ENCODE results near the gene DLG2. TPM values are rescaled to one million over a fixed set of nuclear protein-coding genes. Genes with fewer than 3 reads are reported as not detected.

DLG2 gene
- total RNA-seq, 1 donor from 2014 or later = 0.26 TPM

- Histone ChIP-seq H3K4me3 (ENCODE audit: low read depth, low read length) (no peak overlapping the region), H3K36me3 (ENCODE audit: control insufficient read depth, insufficient read depth, low read length) (no peaks in the 10 kb centered on the region), H3K27me3 (ENCODE audit: control insufficient read depth, insufficient read depth, low read length) (no peaks in the 10 kb centered on the region)
- no peak for FAIRE-seq
- TF ChIP-seq CTCF (IDR thresholded peaks at IDR 0.05; ENCODE audit: insufficient read depth, low read length, severe bottlenecking) = no peak
- DNase-seq (ENCODE audit: low read depth) = no peak
Observed at GRCh38 chr11:84142411-84142810, 1484.7 kb downstream of the DLG2 start.

GRCh38 chr11:84140386-84141169 is 1486.6 kb downstream of the DLG2 start:
- DNase-seq (ENCODE audit: low read depth) = no peak
- no peaks in the 10 kb centered on the region for H3K27me3 ChIP-seq (ENCODE audit: control insufficient read depth, insufficient read depth, low read length)
- H3K36me3 ChIP-seq (ENCODE audit: control insufficient read depth, insufficient read depth, low read length) = no peaks in the 10 kb centered on the region
- H3K4me3 ChIP-seq (ENCODE audit: low read depth, low read length) = no peak overlapping the region
- FAIRE-seq = no peak
- no peak for TF ChIP-seq CTCF (IDR thresholded peaks at IDR 0.05; ENCODE audit: insufficient read depth, low read length, severe bottlenecking)

- no peaks in the 10 kb centered on the region for H3K36me3 ChIP-seq (ENCODE audit: control insufficient read depth, insufficient read depth, low read length)
- FAIRE-seq = no peak
- no peak for DNase-seq (ENCODE audit: low read depth)
- no peaks in the 10 kb centered on the region for H3K27me3 ChIP-seq (ENCODE audit: control insufficient read depth, insufficient read depth, low read length)
- no peak for TF ChIP-seq CTCF (IDR thresholded peaks at IDR 0.05; ENCODE audit: insufficient read depth, low read length, severe bottlenecking)
- H3K4me3 ChIP-seq (ENCODE audit: low read depth, low read length) = no peak overlapping the region
Observed at GRCh38 chr11:84137960-84138359, 1489.2 kb downstream of the DLG2 start.

GRCh38 chr11:84137505-84137904 is 1489.6 kb downstream of the DLG2 start:
- no peaks in the 10 kb centered on the region for H3K36me3 ChIP-seq (ENCODE audit: control insufficient read depth, insufficient read depth, low read length)
- DNase-seq (ENCODE audit: low read depth) (no peak), FAIRE-seq (no peak)
- no peak for TF ChIP-seq CTCF (IDR thresholded peaks at IDR 0.05; ENCODE audit: insufficient read depth, low read length, severe bottlenecking)
- no peak overlapping the region for H3K4me3 ChIP-seq (ENCODE audit: low read depth, low read length)
- H3K27me3 ChIP-seq (ENCODE audit: control insufficient read depth, insufficient read depth, low read length) = no peaks in the 10 kb centered on the region

- no peak for DNase-seq (ENCODE audit: low read depth)
- Histone ChIP-seq H3K4me3 (ENCODE audit: low read depth, low read length) (no peak overlapping the region), H3K27me3 (ENCODE audit: control insufficient read depth, insufficient read depth, low read length) (no peaks in the 10 kb centered on the region), H3K36me3 (ENCODE audit: control insufficient read depth, insufficient read depth, low read length) (no peaks in the 10 kb centered on the region)
- no peak for TF ChIP-seq CTCF (IDR thresholded peaks at IDR 0.05; ENCODE audit: insufficient read depth, low read length, severe bottlenecking)
- FAIRE-seq = no peak
Observed at GRCh38 chr11:84136926-84137325, 1490.2 kb downstream of the DLG2 start.

All from bronchial epithelial cell (primary cell).